ENCODE results near the gene RANBP1. TPM values are rescaled to one million over a fixed set of nuclear protein-coding genes. Genes with fewer than 3 reads are reported as not detected.

Gene RANBP1
- polyA plus RNA-seq, 2 of the 4 experiments (the other 2 are of a cell fraction), result 239 to 338 TPM

DNA sequence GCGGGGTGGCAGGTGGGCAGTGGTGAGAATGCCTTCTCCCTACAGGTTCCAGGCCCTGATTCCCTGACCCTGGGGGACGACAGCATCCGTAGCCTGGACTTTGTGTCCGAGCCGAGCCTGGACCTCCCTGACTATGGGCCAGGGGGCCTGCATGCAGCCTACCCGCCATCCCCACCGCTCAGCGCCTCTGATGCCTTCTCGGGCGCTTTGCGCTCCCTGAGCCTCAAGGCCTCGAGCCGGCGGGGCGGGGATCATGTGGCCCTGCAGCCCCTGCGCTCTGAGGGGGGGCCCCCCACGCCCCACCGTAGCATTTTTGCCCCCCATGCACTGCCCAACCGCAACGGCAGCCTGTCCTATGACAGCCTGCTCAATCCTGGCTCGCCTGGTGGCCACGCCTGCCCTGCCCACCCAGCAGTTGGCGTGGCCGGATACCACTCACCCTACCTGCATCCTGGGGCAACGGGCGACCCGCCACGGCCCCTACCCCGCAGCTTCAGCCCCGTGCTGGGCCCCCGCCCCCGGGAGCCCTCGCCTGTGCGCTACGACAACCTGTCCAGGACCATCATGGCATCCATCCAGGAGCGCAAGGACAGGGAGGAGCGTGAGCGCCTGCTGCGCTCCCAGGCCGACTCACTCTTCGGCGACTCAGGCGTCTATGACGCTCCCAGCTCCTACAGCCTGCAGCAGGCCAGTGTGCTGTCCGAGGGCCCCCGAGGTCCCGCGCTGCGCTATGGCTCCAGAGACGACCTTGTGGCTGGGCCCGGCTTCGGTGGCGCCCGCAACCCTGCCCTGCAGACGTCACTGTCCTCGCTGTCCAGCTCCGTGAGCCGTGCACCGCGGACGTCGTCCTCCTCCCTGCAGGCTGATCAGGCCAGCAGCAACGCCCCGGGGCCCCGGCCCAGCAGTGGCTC, 27.1 kb downstream of the RANBP1 start:
- FAIRE-seq (no peak), ATAC-seq (no peak), DNase-seq (ENCODE audit: low read depth in 1 of 2, low spot score in 1 of 2) (no peak)
- Histone ChIP-seq H3K27ac (no peak overlapping the region), H3K9me3 (no peaks in the 10 kb centered on the region), H3K4me3 (no peak overlapping the region), H3K4me1 (no peaks in the 10 kb centered on the region), H3K4me2 (no peak overlapping the region)
- ChIA-PET CTCF (no interaction called here), POLR2A (no interaction called here)
- TF ChIP-seq TP53 (CRISPR knock-in tag; IDR thresholded peaks at IDR 0.05), result no peak
- TF ChIP-seq, protein P1, sequence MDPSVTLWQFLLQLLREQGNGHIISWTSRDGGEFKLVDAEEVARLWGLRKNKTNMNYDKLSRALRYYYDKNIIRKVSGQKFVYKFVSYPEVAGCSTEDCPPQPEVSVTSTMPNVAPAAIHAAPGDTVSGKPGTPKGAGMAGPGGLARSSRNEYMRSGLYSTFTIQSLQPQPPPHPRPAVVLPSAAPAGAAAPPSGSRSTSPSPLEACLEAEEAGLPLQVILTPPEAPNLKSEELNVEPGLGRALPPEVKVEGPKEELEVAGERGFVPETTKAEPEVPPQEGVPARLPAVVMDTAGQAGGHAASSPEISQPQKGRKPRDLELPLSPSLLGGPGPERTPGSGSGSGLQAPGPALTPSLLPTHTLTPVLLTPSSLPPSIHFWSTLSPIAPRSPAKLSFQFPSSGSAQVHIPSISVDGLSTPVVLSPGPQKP (IDR thresholded peaks at IDR 0.05; ENCODE audit: low read depth, low read length), result no peak
- TF ChIP-seq BHLHE40 (IDR thresholded peaks at IDR 0.05; ENCODE audit: low read depth, low read length), result no peak
- no peak for TF ChIP-seq ZC3H11A (IDR thresholded peaks at IDR 0.05)
- TF ChIP-seq EHMT2 (IDR thresholded peaks at IDR 0.05; ENCODE audit: low read depth), result no peak
- TF ChIP-seq PHF8 (IDR thresholded peaks at IDR 0.05; ENCODE audit: borderline replicate concordance, low read depth), result no peak
- 94% methylated on average over 33 of the region's 65 CpGs for WGBS (ENCODE audit: missing lambda C conversion rate)

DNA sequence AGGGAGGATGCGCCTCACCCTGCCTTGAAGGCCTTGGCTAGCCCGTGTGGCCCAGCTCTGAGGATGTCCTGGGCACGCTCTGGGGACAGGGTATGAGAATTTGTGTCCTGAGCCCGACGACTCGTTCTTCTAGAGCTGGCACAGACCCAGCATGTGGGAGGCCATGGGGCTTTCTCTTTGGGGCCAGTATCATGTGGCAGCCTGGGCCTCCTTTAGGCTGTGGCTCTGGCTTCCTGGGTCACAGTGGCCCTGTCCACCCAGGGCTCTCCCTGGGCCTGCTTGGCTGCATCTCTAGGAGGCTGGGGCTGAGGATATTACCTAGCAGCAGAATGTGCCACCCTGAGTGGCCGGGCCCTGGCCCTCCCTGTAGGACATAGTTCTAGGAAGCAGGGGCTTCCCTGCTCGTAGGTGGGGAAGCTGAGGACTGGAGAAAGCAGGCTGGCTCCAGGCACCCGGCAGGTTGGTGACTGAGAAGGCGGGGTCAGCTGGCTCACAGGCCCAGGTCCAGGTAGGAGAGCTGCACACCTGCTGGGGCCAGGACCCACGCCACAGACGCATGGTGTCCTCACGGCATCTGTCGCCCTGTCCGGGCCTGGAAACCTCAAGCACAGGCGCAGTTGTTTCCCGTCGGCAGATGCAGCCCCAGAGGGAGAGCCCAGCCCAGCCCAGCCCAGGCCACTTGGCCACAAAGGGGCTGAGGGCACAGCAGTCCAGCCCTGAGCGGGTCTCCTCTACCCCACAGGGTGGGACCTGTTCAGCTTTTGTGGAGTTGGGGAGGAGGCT, 28.2 kb downstream of the RANBP1 start:
- no peaks in the 10 kb centered on the region for H3K4me1 ChIP-seq
- FAIRE-seq (no peak), ATAC-seq (no peak), DNase-seq (ENCODE audit: low read depth in 1 of 2, low spot score in 1 of 2) (no peak)
- 83% methylated on average over 6 of the region's 19 CpGs for WGBS (ENCODE audit: missing lambda C conversion rate)
- no peak overlapping the region for H3K4me3 ChIP-seq
- TF ChIP-seq MAFK (IDR thresholded peaks at IDR 0.05; ENCODE audit: partially characterized antibody) (no peak), TFCP2L1 (CRISPR knock-in tag; IDR thresholded peaks at IDR 0.05) (no peak), SREBF2 (IDR thresholded peaks at IDR 0.05) (no peak), JUNB (IDR thresholded peaks at IDR 0.05) (no peak), CBX8 (IDR thresholded peaks at IDR 0.05) (no peak), PHF8 (IDR thresholded peaks at IDR 0.05; ENCODE audit: borderline replicate concordance, low read depth) (no peak), BHLHE40 (IDR thresholded peaks at IDR 0.05; ENCODE audit: low read depth, low read length) (no peak), MAZ (IDR thresholded peaks at IDR 0.05; ENCODE audit: borderline replicate concordance, low read depth, low read length) (no peak), CEBPB (IDR thresholded peaks at IDR 0.05) (no peak), KDM1A (IDR thresholded peaks at IDR 0.05; ENCODE audit: low read depth) (no peak), HOXA7 (CRISPR knock-in tag; IDR thresholded peaks at IDR 0.05) (no peak), NFE2L2 (conservative IDR thresholded peaks at IDR 0.05; ENCODE audit: low read length) (no peak), GATA3 (IDR thresholded peaks at IDR 0.05; ENCODE audit: borderline replicate concordance) (no peak)
- TF ChIP-seq, protein P2, sequence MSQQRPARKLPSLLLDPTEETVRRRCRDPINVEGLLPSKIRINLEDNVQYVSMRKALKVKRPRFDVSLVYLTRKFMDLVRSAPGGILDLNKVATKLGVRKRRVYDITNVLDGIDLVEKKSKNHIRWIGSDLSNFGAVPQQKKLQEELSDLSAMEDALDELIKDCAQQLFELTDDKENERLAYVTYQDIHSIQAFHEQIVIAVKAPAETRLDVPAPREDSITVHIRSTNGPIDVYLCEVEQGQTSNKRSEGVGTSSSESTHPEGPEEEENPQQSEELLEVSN (IDR thresholded peaks at IDR 0.05; ENCODE audit: borderline replicate concordance, low read depth), result no peak
- TF ChIP-seq, protein P3, sequence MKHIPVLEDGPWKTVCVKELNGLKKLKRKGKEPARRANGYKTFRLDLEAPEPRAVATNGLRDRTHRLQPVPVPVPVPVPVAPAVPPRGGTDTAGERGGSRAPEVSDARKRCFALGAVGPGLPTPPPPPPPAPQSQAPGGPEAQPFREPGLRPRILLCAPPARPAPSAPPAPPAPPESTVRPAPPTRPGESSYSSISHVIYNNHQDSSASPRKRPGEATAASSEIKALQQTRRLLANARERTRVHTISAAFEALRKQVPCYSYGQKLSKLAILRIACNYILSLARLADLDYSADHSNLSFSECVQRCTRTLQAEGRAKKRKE (CRISPR knock-in tag; IDR thresholded peaks at IDR 0.05; ENCODE audit: low read depth), result no peak
- TF ChIP-seq, protein P4, sequence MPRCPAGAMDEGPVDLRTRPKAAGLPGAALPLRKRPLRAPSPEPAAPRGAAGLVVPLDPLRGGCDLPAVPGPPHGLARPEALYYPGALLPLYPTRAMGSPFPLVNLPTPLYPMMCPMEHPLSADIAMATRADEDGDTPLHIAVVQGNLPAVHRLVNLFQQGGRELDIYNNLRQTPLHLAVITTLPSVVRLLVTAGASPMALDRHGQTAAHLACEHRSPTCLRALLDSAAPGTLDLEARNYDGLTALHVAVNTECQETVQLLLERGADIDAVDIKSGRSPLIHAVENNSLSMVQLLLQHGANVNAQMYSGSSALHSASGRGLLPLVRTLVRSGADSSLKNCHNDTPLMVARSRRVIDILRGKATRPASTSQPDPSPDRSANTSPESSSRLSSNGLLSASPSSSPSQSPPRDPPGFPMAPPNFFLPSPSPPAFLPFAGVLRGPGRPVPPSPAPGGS (IDR thresholded peaks at IDR 0.05), result no peak
- POLR2A ChIA-PET, result no interaction called here
- CTCF ChIA-PET, result interaction anchor here (0.6 to 1.0 kb wide), 2 partner anchors 10 to 145 kb away, joined by 3 to 4 read pairs; no protein-coding TSS in a partner anchor
- no peaks in the 10 kb centered on the region for H3K9me3 ChIP-seq
- H3K27ac ChIP-seq, result no peak overlapping the region
- H3K4me2 ChIP-seq, result no peak overlapping the region
